CD4-positive, alpha-beta T cell treated with Interleukin-10 for 1 hour (primary cell): ENCODE results near the gene SLC25A29.
"Not testable (repeated sequence)": the region's sequence is repeated elsewhere in the genome, so short reads cannot be mapped to it uniquely, and the experiment has no call there.

ENCODE experiments used
- DNase-seq: peaks from one replicate; pipeline ENCODE4 v3.0.0-alpha.2; 2020

Gene SLC25A29, protein sequence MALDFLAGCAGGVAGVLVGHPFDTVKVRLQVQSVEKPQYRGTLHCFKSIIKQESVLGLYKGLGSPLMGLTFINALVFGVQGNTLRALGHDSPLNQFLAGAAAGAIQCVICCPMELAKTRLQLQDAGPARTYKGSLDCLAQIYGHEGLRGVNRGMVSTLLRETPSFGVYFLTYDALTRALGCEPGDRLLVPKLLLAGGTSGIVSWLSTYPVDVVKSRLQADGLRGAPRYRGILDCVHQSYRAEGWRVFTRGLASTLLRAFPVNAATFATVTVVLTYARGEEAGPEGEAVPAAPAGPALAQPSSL

DNA sequence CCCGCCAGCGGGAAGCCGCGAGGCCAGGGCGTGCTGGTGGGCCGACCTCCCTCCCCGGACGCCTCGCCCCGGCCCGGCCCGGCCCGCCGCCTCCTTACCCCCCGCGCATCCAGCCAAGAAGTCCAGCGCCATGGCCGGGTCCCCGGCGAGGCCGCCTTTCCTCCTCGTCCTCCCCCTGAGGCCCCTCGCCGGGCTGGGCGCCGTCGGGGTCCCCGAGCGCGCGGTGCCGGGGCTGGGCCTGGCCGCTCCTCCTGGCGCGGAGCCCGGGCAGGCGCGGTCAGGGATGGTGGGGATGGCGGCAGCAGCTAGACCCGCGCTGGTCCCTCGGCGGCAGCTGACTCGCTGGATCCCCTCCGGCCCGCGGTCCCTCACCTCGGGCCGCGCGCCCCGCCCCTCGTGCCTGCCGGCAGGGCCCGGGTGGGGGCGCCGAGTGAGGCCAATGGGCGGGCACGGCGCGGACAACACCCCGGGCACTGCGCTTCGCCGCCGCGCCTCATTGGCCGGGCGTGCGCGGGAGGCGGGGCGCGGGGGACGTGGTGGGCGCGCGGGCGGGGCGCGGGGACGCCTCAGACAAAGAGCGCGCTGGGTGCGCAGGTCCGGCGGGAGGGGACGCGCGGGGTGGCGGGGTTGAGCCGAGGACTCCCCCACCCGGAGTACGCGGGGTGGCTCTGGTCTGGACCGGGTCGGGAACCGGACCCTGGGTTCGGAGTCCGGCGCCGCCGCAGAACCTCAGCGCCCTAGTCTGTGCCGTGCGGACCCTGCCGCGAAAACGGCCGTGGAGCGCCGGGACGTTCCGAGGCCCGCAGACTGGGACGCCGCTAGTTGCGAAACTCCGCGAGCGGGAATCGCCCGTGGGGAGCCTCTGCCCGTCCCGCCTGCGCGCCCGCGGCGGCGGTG is at the start of gene SLC25A29:
SLC25A29 (minus strand) TSS at position 344 of the 897 bp plus-strand sequence; CDS start at position 132, 212 bp downstream.
- DNase-seq = peak; percentile 78

DNA sequence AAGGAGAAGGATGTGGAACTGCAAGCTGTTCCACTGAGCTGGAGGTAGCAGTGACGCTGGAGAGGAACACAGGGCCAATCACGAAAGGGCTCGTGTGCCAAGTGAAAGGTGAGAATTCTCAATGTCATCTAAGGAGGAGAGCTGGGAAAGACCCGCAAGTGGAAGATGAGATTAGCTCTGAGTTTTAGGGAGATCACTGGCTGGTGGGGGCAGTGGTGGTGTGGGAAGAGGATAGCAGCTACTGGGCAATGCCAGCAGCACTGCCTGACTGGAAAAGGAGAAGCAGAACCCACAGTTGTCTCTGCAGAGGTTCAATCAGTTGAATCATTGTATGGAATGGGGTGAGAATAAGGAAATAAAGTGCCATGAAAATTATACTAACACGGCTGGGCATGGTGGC is 44.7 kb upstream of the SLC25A29 start:
- no peak for DNase-seq

DNA sequence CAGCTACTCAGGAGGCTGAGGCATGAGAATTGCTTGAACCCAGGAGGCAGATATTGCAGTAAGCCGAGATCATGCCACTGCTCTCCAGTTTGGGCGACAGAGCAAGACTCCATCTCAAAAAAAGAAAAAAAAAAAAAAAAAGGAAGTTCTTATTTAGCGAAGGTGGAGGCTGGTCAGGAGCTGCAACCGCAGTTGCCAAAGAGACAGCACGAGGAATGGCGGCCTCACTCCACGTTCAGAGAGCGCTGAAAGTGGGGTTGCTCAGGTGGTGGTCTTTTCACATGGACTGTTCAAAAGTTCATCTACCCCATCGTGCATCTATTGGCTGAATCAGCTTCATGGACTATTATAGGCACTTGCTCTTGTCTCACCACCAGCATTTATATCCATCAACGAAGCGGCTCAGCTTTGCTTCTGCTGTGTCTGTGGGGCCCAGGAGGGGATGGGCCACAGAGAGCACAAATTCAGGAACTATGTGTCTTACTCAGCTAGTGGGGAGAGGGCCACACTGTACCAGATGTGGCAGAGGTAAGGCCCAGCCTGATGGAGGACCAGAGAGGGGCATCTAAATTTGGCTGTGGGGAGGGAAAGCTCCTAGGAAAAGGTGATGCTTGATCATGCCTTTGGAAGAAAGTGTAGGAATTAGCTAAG is 44.2 kb upstream of the SLC25A29 start:
- DNase-seq = no peak

DNA sequence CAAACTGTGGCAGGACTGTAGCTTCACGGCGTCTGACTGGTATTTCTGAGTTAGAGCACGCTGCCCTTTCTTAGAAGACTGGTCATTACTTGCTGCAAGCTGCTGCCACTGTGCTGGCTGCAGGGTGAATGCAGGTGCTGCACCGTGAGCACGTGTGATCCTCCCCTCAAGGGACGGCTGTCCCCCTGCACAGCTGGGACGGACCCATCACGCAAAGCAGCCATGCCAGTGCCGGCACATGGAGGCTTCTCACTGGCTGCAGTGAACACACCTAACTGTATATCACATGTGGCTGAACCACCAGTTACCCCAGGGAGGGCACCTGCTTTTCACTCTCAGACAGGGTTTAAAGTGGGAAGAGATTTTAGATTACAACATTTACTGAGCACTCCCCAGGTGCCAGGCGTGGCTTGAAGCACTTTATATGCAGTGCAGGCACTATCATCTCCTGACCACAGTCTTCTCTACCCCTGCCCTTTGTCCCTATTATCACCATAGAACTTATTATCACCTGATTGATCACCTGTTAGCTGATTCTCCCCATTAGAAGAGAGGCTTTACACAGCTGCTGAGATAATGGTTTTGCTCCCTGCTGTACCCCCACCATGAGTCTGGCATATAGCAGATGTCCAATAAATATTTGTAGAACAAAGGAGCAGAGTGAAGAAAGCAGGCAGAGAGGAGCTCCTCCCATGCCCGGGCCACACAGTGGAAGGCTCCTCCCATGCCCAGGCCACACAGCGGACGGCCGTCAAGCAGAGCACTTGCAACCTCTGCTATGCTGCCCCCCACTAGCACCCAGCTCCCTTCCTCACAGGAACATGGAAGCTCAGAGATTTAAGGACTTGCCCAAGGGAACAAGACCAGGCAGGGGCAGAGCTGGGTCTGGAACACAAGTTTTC is 42.8 kb upstream of the SLC25A29 start:
- no peak for DNase-seq

DNA sequence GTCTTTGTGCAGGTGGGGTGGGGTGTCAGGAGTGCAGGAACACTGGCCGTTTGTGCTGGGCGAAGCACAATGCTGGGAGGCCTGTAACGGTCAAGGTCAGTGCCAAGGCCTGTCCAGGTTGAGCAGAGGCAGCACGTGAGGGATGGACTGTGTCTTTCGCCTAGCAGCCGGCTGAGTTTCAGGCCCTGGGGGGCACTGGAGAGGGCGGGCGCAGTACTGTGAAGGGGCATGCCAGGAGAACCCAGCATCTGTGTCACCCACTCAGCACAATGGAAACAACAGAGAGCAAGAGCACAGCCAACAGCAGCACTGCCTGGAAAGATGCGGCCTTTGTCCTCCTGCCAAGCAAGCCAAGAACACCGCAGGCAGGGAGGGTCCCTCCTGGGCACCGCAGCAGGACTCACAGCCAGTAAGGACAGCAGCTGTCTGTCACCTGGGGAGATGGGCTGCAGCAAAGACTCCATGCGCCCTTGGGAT is 42.0 kb upstream of the SLC25A29 start:
- DNase-seq = no peak

DNA sequence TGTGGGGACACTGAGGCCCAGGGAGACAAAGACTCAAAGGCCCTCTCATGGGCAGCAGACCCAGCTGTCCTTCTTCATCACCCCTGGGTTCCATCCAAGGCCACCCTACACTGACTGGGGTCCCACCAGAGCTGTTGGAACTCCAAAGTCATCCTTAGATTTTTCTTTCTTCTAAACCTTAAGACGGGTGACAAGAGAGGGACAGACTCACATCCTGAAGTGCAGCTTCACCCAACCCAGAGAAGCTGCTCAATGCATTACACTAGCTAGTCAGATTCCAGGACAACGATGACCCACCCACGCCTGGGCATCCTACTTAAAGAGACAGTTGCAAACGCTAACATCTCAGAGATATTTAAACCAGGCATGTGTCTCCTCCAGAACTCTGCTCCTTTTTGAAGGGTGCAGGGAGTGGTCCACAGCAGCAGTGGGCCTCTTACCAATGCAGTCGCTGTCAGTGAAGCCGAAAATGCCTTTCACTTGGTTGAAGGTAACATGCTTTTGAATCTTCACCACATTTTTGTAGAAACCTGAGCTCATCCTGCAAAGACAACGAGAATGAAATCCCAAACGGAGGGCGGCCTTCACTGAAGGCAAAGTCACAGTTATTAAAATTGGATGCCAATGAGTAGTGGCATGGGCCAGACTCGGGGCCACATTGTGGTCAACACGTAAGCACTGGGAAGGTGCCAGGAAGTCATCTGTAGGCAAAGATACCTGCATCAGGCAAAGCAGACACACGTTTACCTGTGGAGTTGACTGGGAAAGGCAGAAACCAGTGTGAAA is 40.3 kb upstream of the SLC25A29 start:
- no peak for DNase-seq

DNA sequence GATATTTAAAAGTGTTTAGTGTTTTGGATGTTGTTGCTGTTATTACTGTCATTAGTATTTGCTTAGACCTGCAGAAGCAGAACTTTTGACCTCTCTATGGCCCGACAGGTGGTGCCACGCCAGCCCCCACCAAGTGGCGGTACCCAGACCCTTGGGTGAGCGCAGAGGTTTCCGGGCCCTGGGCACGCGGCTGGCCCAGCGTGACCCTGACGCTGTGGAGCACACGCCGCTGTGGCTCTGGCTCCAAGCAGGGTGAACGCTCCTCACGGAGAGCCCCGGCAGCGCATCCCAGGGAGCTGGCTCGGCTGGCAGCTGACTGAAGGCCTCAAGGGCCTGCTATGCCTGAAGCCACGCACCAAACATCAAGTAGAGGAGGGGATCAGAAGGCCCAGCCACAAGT is 39.5 kb upstream of the SLC25A29 start:
- no peak for DNase-seq

DNA sequence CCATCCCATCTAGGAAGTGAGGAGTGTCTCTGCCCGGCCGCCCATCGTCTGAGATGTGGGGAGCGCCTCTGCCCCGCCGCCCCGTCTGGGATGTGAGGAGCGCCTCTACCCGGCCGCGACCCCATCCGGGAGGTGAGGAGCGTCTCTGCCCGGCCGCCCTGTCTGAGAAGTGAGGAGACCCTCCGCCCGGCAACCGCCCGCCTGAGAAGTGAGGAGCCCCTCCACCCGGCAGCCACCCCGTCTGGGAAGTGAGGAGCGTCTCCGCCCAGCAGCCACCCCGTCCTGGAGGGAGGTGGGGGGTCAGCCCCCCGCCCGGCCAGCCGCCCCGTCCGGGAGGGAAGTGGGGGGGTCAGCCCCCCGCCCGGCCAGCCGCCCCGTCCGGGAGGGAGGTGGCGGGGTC is 38.4 kb upstream of the SLC25A29 start:
- not testable (repeated sequence) for DNase-seq

DNA sequence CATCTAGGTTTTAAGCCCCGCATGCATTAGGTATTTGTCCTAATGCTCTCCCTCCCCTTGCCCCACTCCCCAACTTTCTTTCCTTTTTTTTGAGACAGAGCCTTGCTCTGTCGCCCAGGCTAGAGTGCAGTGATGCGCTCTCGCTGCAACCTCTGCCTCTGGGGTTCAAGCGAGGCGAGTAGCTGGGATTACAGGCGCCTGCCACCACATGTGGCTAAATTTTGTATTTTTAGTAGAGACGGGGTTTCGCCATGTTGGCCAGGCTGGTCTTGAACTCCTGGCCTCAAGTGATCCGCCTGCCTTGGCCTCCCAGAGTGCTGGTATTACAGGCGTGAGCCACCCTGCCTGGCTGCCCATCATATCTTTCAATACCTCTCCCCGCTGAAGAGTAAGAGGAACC is 36.6 kb upstream of the SLC25A29 start:
- DNase-seq = not testable (repeated sequence)

DNA sequence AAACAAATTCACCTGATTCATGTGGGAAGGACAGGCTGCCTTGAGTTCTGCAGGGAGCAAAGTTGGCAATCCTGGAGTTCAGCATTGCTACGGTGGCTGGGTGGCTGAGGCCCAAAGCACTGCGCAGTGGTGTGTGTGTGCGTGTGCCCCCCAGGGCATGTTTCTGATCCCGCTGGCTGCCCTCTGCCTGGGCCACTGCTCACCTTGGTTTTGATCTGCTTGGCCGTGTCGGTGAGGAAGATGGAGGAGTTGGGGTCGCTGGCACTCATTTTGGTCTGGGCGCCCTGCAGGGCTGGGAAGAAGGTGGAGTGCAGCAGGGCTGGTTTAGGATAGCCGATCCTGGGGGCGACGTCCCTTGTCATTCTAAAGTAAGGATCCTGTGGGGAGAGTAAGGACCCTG is 36.0 kb upstream of the SLC25A29 start:
- no peak for DNase-seq

DNA sequence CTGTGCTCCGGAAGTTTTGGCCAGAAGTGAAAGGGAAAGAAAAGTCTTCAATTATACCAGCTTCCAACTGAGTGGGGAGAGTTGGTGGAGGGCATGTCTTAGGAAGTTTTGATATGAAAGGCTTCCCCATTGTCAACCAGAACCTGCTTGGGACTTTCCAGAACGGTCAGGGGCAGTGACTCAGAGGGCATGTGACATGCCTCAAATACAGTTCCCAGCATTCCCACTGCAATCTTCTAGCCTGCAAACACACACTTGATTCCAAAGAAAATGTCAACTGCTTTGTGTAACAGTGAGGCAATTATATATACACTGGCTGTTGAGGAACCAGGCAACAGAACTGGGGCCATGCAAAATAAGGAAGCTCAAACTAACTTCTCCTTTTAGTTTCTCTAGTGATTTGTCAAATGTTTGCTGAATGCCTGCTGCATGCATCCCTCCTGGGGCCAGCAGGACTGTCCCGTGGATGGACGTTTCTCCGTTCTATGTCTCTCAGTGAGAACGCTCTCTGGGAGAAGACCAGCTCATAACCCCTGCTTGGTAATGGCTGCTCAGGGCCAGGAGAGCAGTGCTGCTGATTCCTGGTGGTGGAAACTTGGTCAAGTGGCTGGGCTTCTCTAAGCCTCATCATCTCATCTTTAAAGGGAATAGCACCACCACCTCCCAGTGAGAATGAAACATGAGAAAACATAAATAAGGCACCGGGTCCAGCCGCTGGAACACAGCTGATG is 35.2 kb upstream of the SLC25A29 start:
- DNase-seq = peak; percentile 27

DNA sequence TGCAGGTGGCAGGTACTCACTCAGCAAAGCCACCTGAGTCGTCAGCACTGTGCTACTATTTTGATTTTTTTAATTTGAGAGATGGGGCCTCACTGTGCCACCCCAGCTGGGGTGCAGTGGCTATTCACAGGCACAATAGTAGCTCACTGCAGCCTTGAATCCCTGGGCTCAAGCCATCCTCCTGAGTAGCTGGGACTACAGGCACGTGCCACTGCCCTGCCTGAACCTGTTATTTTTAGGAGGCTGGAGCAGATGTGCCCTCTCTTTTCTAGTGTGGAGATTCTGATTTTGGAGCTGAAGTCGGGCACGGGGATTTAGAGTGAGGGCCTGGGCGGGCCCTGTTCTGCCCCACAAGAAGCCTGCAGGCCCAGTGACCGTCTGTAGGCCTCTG is 34.2 kb upstream of the SLC25A29 start:
- DNase-seq = no peak

DNA sequence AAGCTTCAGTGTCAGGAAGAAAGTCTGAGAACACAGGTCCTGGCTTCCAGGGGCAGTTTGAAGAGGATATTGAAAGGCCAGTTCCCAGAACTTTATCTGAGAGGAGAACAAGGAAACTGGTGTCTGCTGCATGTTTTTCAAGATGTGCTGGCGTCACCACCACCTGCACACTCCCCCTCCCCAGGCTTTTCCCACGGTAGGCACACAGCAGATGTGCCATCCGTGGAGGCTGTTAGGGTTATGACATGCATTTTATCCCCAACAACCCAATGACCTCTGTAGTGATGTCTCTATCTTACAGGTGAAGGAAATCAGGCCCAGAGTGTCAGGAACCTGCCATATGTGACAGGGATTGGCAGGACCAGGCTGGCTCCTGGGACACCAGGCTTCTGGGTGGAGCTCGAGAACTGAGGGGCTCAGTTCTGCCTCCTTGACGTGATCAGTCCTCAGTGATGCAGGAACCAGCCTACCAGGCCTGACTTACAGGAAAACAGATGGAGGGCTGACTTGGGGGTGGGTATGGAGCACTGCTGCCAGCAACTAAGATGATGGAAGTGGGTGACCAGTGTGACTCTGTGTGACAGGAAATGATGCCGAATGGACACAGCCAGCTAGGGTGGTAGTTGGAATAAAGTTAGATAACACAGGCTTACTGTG is 33.6 kb upstream of the SLC25A29 start:
- no peak for DNase-seq

DNA sequence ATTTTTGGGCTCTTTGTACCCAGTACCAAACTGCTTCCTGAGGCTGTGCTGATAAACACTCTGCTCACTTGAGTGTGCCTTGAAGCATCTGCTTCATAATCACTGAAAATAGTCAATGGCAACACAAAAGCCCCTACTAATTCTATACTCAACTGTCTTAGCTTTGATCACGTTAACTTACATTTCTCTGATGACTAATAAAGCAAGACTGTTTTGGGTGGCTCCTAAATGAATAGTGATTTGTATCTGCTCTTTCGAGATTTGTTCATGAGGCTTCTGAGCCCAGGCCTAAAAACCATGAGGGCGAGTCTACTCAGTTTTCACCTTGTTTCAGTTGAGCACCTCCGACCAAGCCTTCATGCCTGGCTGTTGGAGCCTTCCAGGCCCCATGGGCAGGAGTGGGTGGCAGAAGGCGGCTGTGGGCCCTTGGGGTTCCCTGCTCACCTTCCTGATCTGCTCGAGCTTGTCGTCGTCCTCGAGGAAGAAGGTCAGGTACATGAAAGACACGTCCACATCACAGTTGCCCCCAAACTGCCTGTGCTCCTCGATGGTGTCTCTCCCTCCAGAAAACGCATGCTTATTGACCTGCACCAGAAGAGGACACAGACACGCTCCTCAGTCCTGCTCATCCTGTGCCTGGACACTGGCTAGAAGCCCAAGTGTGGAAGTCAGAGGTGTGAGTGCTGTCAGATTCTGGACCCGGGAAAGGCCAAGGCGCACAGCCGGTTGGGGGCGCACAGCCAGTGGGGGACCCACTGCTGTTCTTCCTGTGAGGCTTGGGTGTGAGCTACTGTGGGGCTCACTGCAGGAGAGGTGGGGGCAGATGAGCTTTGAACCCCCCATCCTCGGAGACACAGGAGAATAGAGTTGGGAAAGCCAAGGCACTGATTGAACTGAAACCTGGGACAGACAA is 30.6 kb upstream of the SLC25A29 start:
- DNase-seq = no peak

DNA sequence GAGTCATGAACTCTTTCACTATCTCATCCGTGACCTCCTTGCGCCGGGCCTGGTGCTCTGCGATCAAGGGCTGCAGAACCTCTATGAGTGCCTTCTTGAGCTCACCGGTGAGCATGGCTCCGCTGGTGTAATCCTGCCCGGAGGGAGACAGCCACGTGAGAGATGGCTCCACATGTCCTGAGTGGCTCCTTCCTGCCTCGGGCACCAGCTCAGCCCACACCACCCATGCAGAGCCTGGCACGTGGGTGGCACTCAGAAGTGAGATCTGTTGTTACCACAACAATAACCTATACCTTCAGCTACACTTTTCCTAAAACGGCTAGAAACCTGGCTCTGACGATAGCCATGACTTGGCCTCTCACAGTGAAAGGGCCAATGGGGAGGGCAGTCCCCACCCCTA is 28.7 kb upstream of the SLC25A29 start:
- DNase-seq = no peak

DNA sequence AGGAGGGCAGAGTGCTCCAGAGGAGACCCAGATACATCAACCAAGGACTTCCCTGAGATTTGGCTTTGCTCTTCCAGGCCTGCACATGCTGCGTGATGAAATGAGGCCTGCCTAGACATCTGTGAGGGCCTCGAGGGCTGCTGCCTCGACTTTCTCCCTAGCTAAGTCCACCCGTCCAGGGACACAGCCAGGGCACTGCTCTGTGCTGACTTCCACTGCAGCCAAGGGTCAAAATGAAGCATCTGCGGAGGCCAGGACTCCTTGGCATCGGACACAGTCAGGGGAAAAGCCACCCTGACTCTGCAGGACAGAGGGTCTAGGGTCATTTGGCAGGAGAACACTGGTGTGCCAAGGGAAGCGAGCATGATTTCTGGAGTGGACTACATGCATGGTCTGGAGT is 27.6 kb upstream of the SLC25A29 start:
- no peak for DNase-seq

DNA sequence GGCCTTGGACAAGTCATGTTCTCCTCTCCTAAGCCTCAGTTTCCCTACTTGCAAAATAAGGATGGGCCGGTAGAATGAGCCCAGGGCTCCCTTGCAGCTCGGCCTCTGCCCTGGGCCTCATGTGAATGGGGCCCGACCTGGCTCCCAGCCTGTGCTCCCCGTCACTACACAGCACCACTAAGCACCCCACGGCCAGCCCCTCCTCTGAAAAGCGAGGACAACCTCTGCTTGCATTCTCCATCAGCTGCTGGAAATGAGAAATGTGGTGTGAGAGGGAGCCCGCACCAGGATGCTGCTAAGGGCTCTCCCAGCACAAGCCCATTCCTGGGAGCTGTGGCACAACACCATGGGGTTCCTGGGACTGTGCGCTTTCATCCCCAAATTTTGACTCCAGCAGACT is 27.1 kb upstream of the SLC25A29 start:
- DNase-seq = no peak

DNA sequence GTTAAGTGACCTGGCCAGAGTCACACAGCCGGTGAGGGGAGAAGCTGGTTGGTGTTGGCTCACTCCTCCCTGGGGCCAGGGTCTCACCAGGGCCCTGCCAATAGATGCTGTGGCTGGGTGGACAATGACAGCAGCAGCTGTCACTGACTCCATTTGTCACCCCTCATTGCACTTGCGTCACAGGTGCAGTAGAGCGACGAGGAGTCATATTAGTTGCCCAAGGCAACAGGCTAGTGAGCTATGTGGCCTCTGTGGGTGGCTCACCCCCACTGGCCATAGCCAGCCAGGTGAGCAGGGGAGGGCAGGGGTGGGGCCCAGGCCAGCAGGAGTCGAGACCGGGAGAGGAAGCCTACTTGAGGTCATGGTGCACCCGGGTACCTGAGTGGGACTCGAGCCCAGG is 26.6 kb upstream of the SLC25A29 start:
- no peak for DNase-seq

DNA sequence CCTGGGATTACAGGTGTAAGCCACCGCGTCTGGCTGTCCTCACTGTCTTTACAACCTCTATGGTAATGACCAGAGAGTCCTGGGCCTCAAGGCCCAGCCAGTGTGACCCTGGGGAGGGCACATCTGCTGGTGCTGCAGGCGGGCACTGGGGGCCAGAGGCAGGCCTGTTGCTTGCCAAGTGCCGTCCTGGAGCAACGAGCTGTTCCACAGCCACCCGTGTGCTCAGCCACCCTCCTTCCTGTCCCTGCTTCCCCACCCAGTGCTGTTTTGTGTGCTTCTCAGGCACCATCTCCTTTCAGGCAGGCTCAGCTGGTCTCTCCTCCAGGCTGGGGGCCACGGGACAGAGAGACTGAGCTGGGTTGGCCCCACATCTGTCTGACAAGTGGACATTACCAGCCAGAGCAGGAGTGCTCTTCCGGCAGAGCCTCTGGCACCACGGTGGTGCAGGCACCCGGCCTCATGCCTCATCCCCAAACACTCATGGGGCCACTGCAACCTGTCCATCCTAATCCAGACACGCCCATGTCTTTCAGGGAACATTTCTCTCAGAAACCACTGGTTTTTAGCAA is 25.9 kb upstream of the SLC25A29 start:
- DNase-seq = no peak
